Osteocyte (in vitro differentiated cells): ENCODE data around the gene ALG3. TPM values are rescaled to one million over a fixed set of nuclear protein-coding genes. Genes with fewer than 3 reads are reported as not detected.

Experiments used
- DNase-seq: peaks from one replicate; pipeline ENCODE4 v3.0.0; 2021; ENCODE audit warnings: mixed read lengths; ENCODE audit not compliant: unreplicated experiment; ENCODE audit errors: extremely low spot score
- H3K27ac Mint-ChIP-seq: one replicate; pipeline ENCODE4 v1.8.0; 2021; ENCODE audit warnings: mild to moderate bottlenecking, mixed read lengths; ENCODE audit not compliant: unreplicated experiment
- H3K27me3 Mint-ChIP-seq: one replicate; pipeline ENCODE4 v1.8.0; 2021; ENCODE audit warnings: mixed read lengths; ENCODE audit not compliant: unreplicated experiment
- H3K36me3 Mint-ChIP-seq: one replicate; pipeline ENCODE4 v1.8.0; 2021; ENCODE audit warnings: mixed read lengths; ENCODE audit not compliant: unreplicated experiment
- H3K4me1 Mint-ChIP-seq: one replicate; pipeline ENCODE4 v1.8.0; 2021; ENCODE audit warnings: mixed read lengths; ENCODE audit not compliant: unreplicated experiment
- H3K4me3 Mint-ChIP-seq: one replicate; pipeline ENCODE4 v1.8.0; 2021; ENCODE audit warnings: mild to moderate bottlenecking, moderate library complexity, mixed read lengths; ENCODE audit not compliant: unreplicated experiment
- H3K9me3 Mint-ChIP-seq: one replicate; pipeline ENCODE4 v1.8.0; 2021; ENCODE audit warnings: mixed read lengths; ENCODE audit not compliant: unreplicated experiment
- CTCF ChIP-seq: fragments of 200-600 bp; sonication (generic); IDR thresholded peaks from 2 replicates; pipeline ENCODE4 v1.5.0; 2021; ENCODE audit warnings: antibody characterized with exemption, mild to moderate bottlenecking, moderate library complexity
- total RNA-seq: library from RNA; stranded (reverse); gene quantifications from 2 replicates; pipeline ENCODE4 v1.2.1, GENCODE V29; 2021

The ALG3 gene
- total RNA-seq, 1 donor from 2014 or later, result 40.7 TPM

- Mint-ChIP-seq H3K27me3 (no peaks in the 10 kb centered on the region), H3K4me3 (no peak overlapping the region), H3K36me3 (peaks cover 12% of the 10 kb centered on the region), H3K4me1 (no peaks in the 10 kb centered on the region), H3K9me3 (no peaks in the 10 kb centered on the region), H3K27ac (no peak overlapping the region)
- no peak for TF ChIP-seq CTCF
- DNase-seq, result no peak
Observed at GRCh38 chr3:184238246-184238818, 10.4 kb downstream of the ALG3 start.

- Mint-ChIP-seq H3K9me3 (no peaks in the 10 kb centered on the region), H3K36me3 (peaks cover 7% of the 10 kb centered on the region), H3K27me3 (peaks cover 3% of the 10 kb centered on the region), H3K4me1 (no peaks in the 10 kb centered on the region), H3K4me3 (no peak overlapping the region), H3K27ac (no peak overlapping the region)
- TF ChIP-seq CTCF, result no peak
- no peak for DNase-seq
Observed at GRCh38 chr3:184237807-184238206, 11.0 kb downstream of the ALG3 start.

- Mint-ChIP-seq H3K9me3 (no peaks in the 10 kb centered on the region), H3K4me1 (no peaks in the 10 kb centered on the region), H3K36me3 (peaks cover under 1% of the 10 kb centered on the region), H3K4me3 (no peak overlapping the region), H3K27ac (no peak overlapping the region), H3K27me3 (peaks cover 8% of the 10 kb centered on the region)
- no peak for TF ChIP-seq CTCF
- DNase-seq, result no peak
Observed at GRCh38 chr3:184237211-184237610, 11.6 kb downstream of the ALG3 start.

GRCh38 chr3:184236636-184237035 lies 12.1 kb downstream of the ALG3 start:
- no peaks in the 10 kb centered on the region for H3K36me3 Mint-ChIP-seq
- H3K4me1 Mint-ChIP-seq, result no peaks in the 10 kb centered on the region
- H3K4me3 Mint-ChIP-seq, result no peak overlapping the region
- TF ChIP-seq CTCF, result no peak
- no peak for DNase-seq
- no peaks in the 10 kb centered on the region for H3K9me3 Mint-ChIP-seq
- peaks cover 14% of the 10 kb centered on the region for H3K27me3 Mint-ChIP-seq
- H3K27ac Mint-ChIP-seq, result no peak overlapping the region

GRCh38 chr3:184236033-184236410 lies 12.7 kb downstream of the ALG3 start:
- peaks cover 20% of the 10 kb centered on the region for H3K27me3 Mint-ChIP-seq
- no peaks in the 10 kb centered on the region for H3K9me3 Mint-ChIP-seq
- peaks cover 3% of the 10 kb centered on the region for H3K4me1 Mint-ChIP-seq
- H3K36me3 Mint-ChIP-seq, result no peaks in the 10 kb centered on the region
- no peak for TF ChIP-seq CTCF
- H3K27ac Mint-ChIP-seq, result no peak overlapping the region
- H3K4me3 Mint-ChIP-seq, result no peak overlapping the region
- DNase-seq, result no peak
